Measurements from ENCODE around the gene SLC7A6OS. TPM values are rescaled to one million over a fixed set of nuclear protein-coding genes. Genes with fewer than 3 reads are reported as not detected.

Gene SLC7A6OS
- total RNA-seq, 1 experiment from 2014 or later: 16.4 TPM

- Histone ChIP-seq H3K4me2 (ENCODE audit: low read length) (no peak overlapping the region), H4K20me1 (ENCODE audit: insufficient read depth) (no peaks in the 10 kb centered on the region), H3K4me1 (ENCODE audit: control insufficient read depth in 1 of 2, insufficient read depth in 2 of 2, low read length in 2 of 2) (peaks cover 0 to 7% of the 10 kb centered on the region in 2 experiments; a peak in 1 of 4 replicates), H3K9ac (ENCODE audit: low read length) (no peak overlapping the region), H3K9me2 (ENCODE audit: insufficient read depth) (no peaks in the 10 kb centered on the region), H2AFZ (ENCODE audit: low read depth, low read length, poor library complexity, severe bottlenecking) (no peak overlapping the region), H3K36me3 (ENCODE audit: control insufficient read depth in 1 of 2, insufficient read depth in 2 of 2, low read length in 2 of 2) (peaks cover 2 to 38% of the 10 kb centered on the region in 2 experiments; a peak in 2 of 4 replicates), H3K9me3 (ENCODE audit: control insufficient read depth in 1 of 2, insufficient read depth in 1 of 2, low read depth in 1 of 2, low read length in 2 of 2) (no peaks in the 10 kb centered on the region), H3K79me2 (ENCODE audit: insufficient read depth, low read length) (peaks cover 67% of the 10 kb centered on the region), H3K27ac (ENCODE audit: low read depth, low read length) (no peak overlapping the region), H3K4me3 (replicated peaks in 1 of 2; ENCODE audit: low read depth in 1 of 2, low read length in 2 of 2) (no peak overlapping the region), H3K27me3 (ENCODE audit: insufficient read depth, low read length) (no peaks in the 10 kb centered on the region)
- ChIA-PET POLR2A (interaction anchor here (0.9 kb wide), 1 partner anchor 48 kb away, joined by 3 read pairs; no protein-coding TSS in a partner anchor), CTCF (no interaction called here), RAD21 (ENCODE audit: low non-redundant PET in 1 of 2, low total read pairs in 2 of 2, uncharacterized antibody in 2 of 2, unreplicated experiment in 2 of 2) (no interaction called here)
- ATAC-seq: no peak
- TF ChIP-seq ZBTB33 (IDR thresholded peaks at IDR 0.05; ENCODE audit: extremely low read depth, insufficient replicate concordance, low read length) (no peak), ZFX (IDR thresholded peaks at IDR 0.05) (no peak), SIN3A (IDR thresholded peaks at IDR 0.05; ENCODE audit: low read depth) (no peak), FOSL1 (IDR thresholded peaks at IDR 0.05; ENCODE audit: low read depth) (no peak), EZH2 (IDR thresholded peaks at IDR 0.05) (no peak)
- intact Hi-C loops (cut with micrococcal nuclease): no loop called here
- no peak for DNase-seq (ENCODE audit: low read depth, low spot score)
- BruUV-seq (replicated peaks): no TSS peak
These were observed 25.1 kb downstream of the SLC7A6OS start for GRCh38 chr16:68285683-68286082.

- Histone ChIP-seq H3K27me3 (ENCODE audit: insufficient read depth, low read length) (no peaks in the 10 kb centered on the region), H3K36me3 (ENCODE audit: control insufficient read depth in 1 of 2, insufficient read depth in 2 of 2, low read length in 2 of 2) (peaks cover 0 to 31% of the 10 kb centered on the region in 2 experiments; a peak in 2 of 4 replicates), H3K9me2 (ENCODE audit: insufficient read depth) (no peaks in the 10 kb centered on the region), H2AFZ (ENCODE audit: low read depth, low read length, poor library complexity, severe bottlenecking) (no peak overlapping the region), H3K27ac (ENCODE audit: low read depth, low read length) (no peak overlapping the region), H3K4me2 (ENCODE audit: low read length) (no peak overlapping the region), H3K9ac (ENCODE audit: low read length) (no peak overlapping the region), H4K20me1 (ENCODE audit: insufficient read depth) (no peaks in the 10 kb centered on the region), H3K79me2 (ENCODE audit: insufficient read depth, low read length) (peaks cover 71% of the 10 kb centered on the region), H3K9me3 (ENCODE audit: control insufficient read depth in 1 of 2, insufficient read depth in 1 of 2, low read depth in 1 of 2, low read length in 2 of 2) (no peaks in the 10 kb centered on the region), H3K4me1 (ENCODE audit: control insufficient read depth in 1 of 2, insufficient read depth in 2 of 2, low read length in 2 of 2) (peaks cover 0 to 7% of the 10 kb centered on the region in 2 experiments; a peak in 1 of 4 replicates), H3K4me3 (replicated peaks in 1 of 2; ENCODE audit: low read depth in 1 of 2, low read length in 2 of 2) (no peak overlapping the region)
- ChIA-PET CTCF (no interaction called here), POLR2A (interaction anchor here (0.9 kb wide), 1 partner anchor 47 kb away, joined by 3 read pairs; no protein-coding TSS in a partner anchor), RAD21 (ENCODE audit: low non-redundant PET in 1 of 2, low total read pairs in 2 of 2, uncharacterized antibody in 2 of 2, unreplicated experiment in 2 of 2) (no interaction called here)
- no peak for DNase-seq (ENCODE audit: low read depth, low spot score)
- no TSS peak for BruUV-seq (replicated peaks)
- no peak for TF ChIP-seq REST (IDR thresholded peaks at IDR 0.05; ENCODE audit: low read depth)
- TF ChIP-seq TCF7L2 (IDR thresholded peaks at IDR 0.05; ENCODE audit: borderline replicate concordance, extremely low read depth, insufficient read depth, insufficient read length): no peak
- TF ChIP-seq RAD21 (IDR thresholded peaks at IDR 0.05; ENCODE audit: low read depth): no peak
- TF ChIP-seq EGR1 (IDR thresholded peaks at IDR 0.05; ENCODE audit: low read depth): no peak
- TF ChIP-seq POLR2A (IDR thresholded peaks at IDR 0.05; ENCODE audit: borderline replicate concordance, extremely low read depth, insufficient read depth, insufficient read length): no peak
- no peak for TF ChIP-seq FOSL1 (IDR thresholded peaks at IDR 0.05; ENCODE audit: low read depth)
- intact Hi-C loops (cut with micrococcal nuclease): no loop called here
- no peak for ATAC-seq
These were observed 25.9 kb downstream of the SLC7A6OS start for GRCh38 chr16:68284847-68285246.
